ENCODE measurements around the gene CEMIP. TPM values are rescaled to one million over a fixed set of nuclear protein-coding genes. Genes with fewer than 3 reads are reported as not detected.

The CEMIP gene
- total and polyA plus RNA-seq, 2 of the 4 experiments (the other 2 are of a cell fraction), result 63.8 to 78.0 TPM

GRCh38 chr15:80864666-80865065, 85.5 kb downstream of the CEMIP start:
- 100% methylated on average over 2 of the region's 4 CpGs; no CpG with 5 or more reads in 1 of the 2 experiments for WGBS, 2 experiments (ENCODE audit: extremely low coverage in 2 of 2, insufficient read length in 1 of 2)

More at GRCh38 chr15:80864666-80865065, 85.5 kb downstream of the CEMIP start:
- Histone ChIP-seq H3K18ac (ENCODE audit: low read depth, low read length) (no peak overlapping the region), H3K4ac (ENCODE audit: low read depth, low read length) (no peak overlapping the region), H2AFZ (replicated peaks; ENCODE audit: low read length, poor library complexity) (no peak overlapping the region), H3K9me1 (ENCODE audit: insufficient read depth, low read length) (peaks cover 4% of the 10 kb centered on the region; the same call in 1 of the 2 replicates), H3K27me3 (ENCODE audit: control insufficient read depth, insufficient read depth, low read length) (no peaks in the 10 kb centered on the region), H3K9ac (ENCODE audit: low read depth, low read length) (no peak overlapping the region), H3K23ac (ENCODE audit: low read depth, low read length) (no peak overlapping the region), H3K9me3 (ENCODE audit: control insufficient read depth, insufficient read depth, low read length) (no peaks in the 10 kb centered on the region), H2AK5ac (ENCODE audit: low read depth, low read length) (no peak overlapping the region), H2BK15ac (ENCODE audit: low read depth, low read length) (no peak overlapping the region), H3K27ac (ENCODE audit: insufficient read depth, low read length) (no peak overlapping the region), H3K4me2 (ENCODE audit: low read depth, low read length) (no peak overlapping the region), H3K36me3 (ENCODE audit: control insufficient read depth, insufficient read depth, low read length) (peaks cover 67% of the 10 kb centered on the region), H2BK120ac (ENCODE audit: low read depth, low read length) (no peak overlapping the region), H3K4me1 (ENCODE audit: control insufficient read depth, insufficient read depth, low read length) (peaks cover 6% of the 10 kb centered on the region; the same call in 1 of the 2 replicates), H4K5ac (ENCODE audit: low read depth, low read length) (no peak overlapping the region), H4K20me1 (ENCODE audit: insufficient read depth, low read length) (peaks cover 83% of the 10 kb centered on the region), H4K8ac (ENCODE audit: low read depth in 2 of 2, low read length in 2 of 2) (no peak overlapping the region), H3K56ac (ENCODE audit: extremely low read depth, insufficient read depth, low read length) (no peak overlapping the region; the same call in 1 of the 2 replicates), H2BK20ac (ENCODE audit: low read depth, low read length) (no peak overlapping the region), H3K79me1 (ENCODE audit: low read depth in 1 of 2, low read length in 2 of 2) (peaks cover 0 to 11% of the 10 kb centered on the region in 2 experiments; a peak in 2 of 4 replicates), H3K4me3 (ENCODE audit: insufficient read depth, low read depth, low read length) (no peak overlapping the region), H4K91ac (ENCODE audit: insufficient read depth, low read depth, low read length) (no peak overlapping the region), H2AK9ac (replicated peaks; ENCODE audit: low read depth, low read length, poor library complexity) (no peak overlapping the region), H3K14ac (replicated peaks; ENCODE audit: low read depth, low read length) (no peak overlapping the region), H2BK5ac (ENCODE audit: low read depth, low read length, poor library complexity, severe bottlenecking) (no peak overlapping the region)
- CTCF ChIA-PET, result no interaction called here
- in situ Hi-C loops (cut with MboI; ENCODE audit: low sequenced_read_pairs), result no loop called here
- BruUV-seq (replicated peaks), result no TSS peak
- intact Hi-C loops (cut with micrococcal nuclease), result no loop called here
- POLR2A ChIA-PET (ENCODE audit: unreplicated experiment), result no interaction called here
- TF ChIP-seq MAFK (IDR thresholded peaks at IDR 0.05; ENCODE audit: low read depth, low read length), result no peak
- TF ChIP-seq POLR2A (IDR thresholded peaks at IDR 0.05; ENCODE audit: low read depth, low read length), result no peak
- DNase-seq (no peak), ATAC-seq (ENCODE audit: low read depth) (no peak)
- dilution Hi-C loops (cut with HindIII; ENCODE audit: low sequenced_read_pairs, unreplicated experiment), result no loop called here

Measured in IMR-90 (cell line).